Dendritic cell treated with granulocyte-macrophage colony-stimulating factor and Interleukin-4, amounts not matched to agents 40 ng/mL and 50 ng/mL, for 4 days (primary cell): ENCODE data around the gene TYRP1.

ENCODE experiments used
- H3K27ac Mint-ChIP-seq: one replicate; pipeline ENCODE4 v1.8.0; 2022; ENCODE audit warnings: mild to moderate bottlenecking, mixed read lengths
- H3K27me3 Mint-ChIP-seq: one replicate; pipeline ENCODE4 v1.8.0; 2022; ENCODE audit warnings: mild to moderate bottlenecking, mixed read lengths
- H3K36me3 Mint-ChIP-seq: one replicate; pipeline ENCODE4 v1.8.0; 2022; ENCODE audit warnings: low read depth, mixed read lengths
- H3K4me1 Mint-ChIP-seq: one replicate; pipeline ENCODE4 v1.8.0; 2022; ENCODE audit warnings: low read depth, mixed read lengths
- H3K4me3 Mint-ChIP-seq: one replicate; pipeline ENCODE4 v1.8.0; 2022; ENCODE audit warnings: mild to moderate bottlenecking, moderate library complexity, mixed read lengths
- H3K9me3 Mint-ChIP-seq: one replicate; pipeline ENCODE4 v1.8.0; 2022; ENCODE audit warnings: mixed read lengths
- intact Hi-C: fragments of 100-400 bp; cut with micrococcal nuclease; formaldehyde crosslinking; loops from one replicate; pipeline ENCODE4 v1.15.0; 2022

Gene TYRP1

DNA sequence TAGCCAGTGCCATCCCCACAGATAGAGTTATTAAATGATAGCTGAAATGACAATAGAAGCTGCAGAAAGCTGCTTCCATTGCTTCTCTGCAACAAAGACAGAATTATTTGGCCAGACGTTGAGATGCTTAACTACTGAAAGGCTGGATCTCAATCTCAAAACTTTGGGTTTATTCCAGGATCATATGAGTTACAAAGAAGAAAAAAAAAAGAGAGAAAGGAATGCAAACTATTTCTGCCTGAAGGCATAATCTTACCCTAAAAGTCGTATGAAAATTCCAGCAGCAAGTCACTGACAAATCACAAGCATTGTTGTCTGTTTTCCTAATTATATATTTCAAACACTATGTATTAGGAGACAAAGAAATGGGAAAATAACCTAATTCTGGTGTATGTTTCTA lies 12.8 kb upstream of the TYRP1 start:
- H3K4me3 Mint-ChIP-seq: no peak overlapping the region
- intact Hi-C loops: no loop called here
- H3K9me3 Mint-ChIP-seq: no peaks in the 10 kb centered on the region
- H3K4me1 Mint-ChIP-seq: no peaks in the 10 kb centered on the region
- no peaks in the 10 kb centered on the region for H3K36me3 Mint-ChIP-seq
- H3K27me3 Mint-ChIP-seq: no peaks in the 10 kb centered on the region
- no peak overlapping the region for H3K27ac Mint-ChIP-seq

DNA sequence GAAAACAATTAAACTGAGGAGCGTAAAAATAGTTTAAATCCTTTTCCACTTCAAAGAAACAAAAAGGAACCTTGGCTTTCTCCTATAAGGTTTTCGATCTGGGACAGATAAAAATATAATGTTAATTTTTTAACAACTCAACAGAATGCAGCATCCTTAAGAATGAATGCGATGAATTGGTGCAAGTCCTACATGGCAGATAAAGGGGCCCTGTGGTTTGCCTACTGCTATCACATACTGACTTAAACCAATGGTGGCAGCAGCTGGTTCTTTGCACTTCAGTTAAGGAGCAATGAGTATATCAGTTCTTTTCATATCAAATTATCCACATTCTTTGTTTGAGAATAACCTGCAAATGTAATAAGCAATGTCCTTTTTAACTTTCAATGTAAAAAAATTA lies 12.4 kb upstream of the TYRP1 start:
- Mint-ChIP-seq H3K4me3 (no peak overlapping the region), H3K36me3 (no peaks in the 10 kb centered on the region), H3K27me3 (no peaks in the 10 kb centered on the region), H3K4me1 (no peaks in the 10 kb centered on the region), H3K27ac (no peak overlapping the region), H3K9me3 (no peaks in the 10 kb centered on the region)
- intact Hi-C loops: no loop called here

DNA sequence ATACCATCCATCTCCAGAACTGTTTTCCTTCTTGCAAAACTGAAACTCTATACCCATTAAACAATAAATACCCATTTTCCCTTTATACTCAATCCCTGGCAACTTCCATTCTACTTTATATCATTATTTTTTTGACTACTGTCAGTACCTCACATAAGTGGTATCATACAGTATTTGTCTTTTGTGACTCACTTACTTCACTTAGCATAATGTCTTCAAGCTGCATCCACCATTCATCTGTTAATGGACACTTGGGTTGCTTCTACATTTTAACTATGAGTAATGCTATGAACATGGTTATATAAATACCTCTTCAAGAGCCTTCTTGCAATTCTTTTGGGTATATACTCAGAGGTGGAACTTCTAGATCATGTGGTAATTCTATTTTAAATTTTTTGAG lies 11.6 kb upstream of the TYRP1 start:
- H3K4me3 Mint-ChIP-seq: no peak overlapping the region
- intact Hi-C loops: no loop called here

DNA sequence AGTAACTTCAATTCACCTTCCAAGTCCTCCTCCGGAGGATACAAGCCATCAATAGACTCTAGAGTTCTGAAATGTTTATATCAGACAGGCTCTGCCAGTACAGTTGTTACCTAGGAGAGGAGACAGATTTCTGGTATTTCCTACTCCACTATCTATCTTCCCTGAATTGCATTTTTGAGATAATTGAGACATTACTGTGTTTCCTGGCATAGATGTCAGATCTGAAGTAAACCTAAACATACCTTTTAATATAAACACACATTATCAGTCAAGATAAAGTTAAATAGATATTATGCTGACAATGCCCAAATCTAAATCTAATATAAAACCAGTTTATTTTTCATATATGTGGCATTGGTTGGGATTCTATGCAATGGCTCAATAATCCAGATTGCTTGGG lies 8.2 kb upstream of the TYRP1 start:
- Mint-ChIP-seq H3K4me1 (peaks cover 5% of the 10 kb centered on the region), H3K36me3 (no peaks in the 10 kb centered on the region), H3K9me3 (no peaks in the 10 kb centered on the region), H3K4me3 (no peak overlapping the region), H3K27me3 (no peaks in the 10 kb centered on the region), H3K27ac (no peak overlapping the region)
- intact Hi-C loops: no loop called here

More for the DNA sequence above, 11.6 kb upstream of the TYRP1 start:
- no peaks in the 10 kb centered on the region for H3K27me3 Mint-ChIP-seq
- no peaks in the 10 kb centered on the region for H3K4me1 Mint-ChIP-seq
- no peaks in the 10 kb centered on the region for H3K36me3 Mint-ChIP-seq
- H3K27ac Mint-ChIP-seq: no peak overlapping the region
- H3K9me3 Mint-ChIP-seq: no peaks in the 10 kb centered on the region

DNA sequence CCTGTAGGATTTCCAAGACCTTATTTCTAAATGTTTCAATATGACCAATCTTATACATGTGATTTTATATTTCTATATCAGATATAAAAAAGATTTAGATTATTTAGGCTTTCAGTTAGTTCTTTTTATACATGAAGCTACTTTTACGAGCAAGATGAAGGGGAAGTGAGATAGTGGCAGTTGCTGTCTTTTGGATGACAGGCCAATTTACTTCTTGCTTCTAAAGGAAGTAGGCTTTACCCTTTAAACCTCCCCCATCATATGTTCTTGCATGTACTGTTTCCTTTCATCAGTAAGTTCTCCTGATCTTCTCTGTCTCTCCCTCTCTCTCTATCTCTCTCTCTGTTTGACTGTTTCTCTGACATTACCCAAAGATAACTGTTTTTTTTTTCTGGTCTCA lies 4.0 kb upstream of the TYRP1 start:
- Mint-ChIP-seq H3K4me1 (peaks cover 5% of the 10 kb centered on the region), H3K27me3 (no peaks in the 10 kb centered on the region), H3K9me3 (no peaks in the 10 kb centered on the region), H3K27ac (no peak overlapping the region), H3K4me3 (no peak overlapping the region), H3K36me3 (no peaks in the 10 kb centered on the region)
- intact Hi-C loops: no loop called here

DNA sequence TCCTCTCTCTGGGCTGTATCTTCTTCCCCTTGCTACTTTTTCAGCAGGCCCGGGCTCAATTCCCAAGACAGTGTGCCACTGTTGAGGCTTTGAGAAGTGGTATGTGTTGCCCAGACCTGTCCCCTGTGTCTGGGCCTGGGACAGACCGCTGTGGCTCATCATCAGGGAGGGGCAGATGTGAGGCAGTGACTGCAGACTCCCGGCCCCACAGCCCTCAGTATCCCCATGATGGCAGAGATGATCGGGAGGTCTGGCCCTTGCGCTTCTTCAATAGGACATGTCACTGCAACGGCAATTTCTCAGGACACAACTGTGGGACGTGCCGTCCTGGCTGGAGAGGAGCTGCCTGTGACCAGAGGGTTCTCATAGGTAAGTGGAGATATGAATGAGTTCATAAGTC lies 828 bp downstream of the TYRP1 start:
- Mint-ChIP-seq H3K36me3 (no peaks in the 10 kb centered on the region), H3K4me3 (no peak overlapping the region), H3K27me3 (no peaks in the 10 kb centered on the region), H3K9me3 (no peaks in the 10 kb centered on the region), H3K4me1 (peaks cover 13% of the 10 kb centered on the region), H3K27ac (no peak overlapping the region)
- intact Hi-C loops: no loop called here

DNA sequence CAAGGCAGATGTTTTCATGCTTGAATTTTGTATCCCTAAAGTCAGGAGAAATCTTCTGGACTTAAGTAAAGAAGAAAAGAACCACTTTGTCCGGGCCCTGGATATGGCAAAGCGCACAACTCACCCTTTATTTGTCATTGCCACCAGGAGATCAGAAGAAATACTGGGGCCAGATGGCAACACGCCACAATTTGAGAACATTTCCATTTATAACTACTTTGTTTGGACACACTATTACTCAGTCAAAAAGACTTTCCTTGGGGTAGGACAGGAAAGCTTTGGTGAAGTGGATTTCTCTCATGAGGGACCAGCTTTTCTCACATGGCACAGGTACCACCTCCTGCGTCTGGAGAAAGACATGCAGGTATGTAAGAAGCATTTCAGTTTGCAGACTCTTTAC lies 2.3 kb downstream of the TYRP1 start:
- Mint-ChIP-seq H3K4me1 (peaks cover 7% of the 10 kb centered on the region), H3K4me3 (no peak overlapping the region), H3K36me3 (no peaks in the 10 kb centered on the region), H3K9me3 (no peaks in the 10 kb centered on the region), H3K27ac (no peak overlapping the region), H3K27me3 (no peaks in the 10 kb centered on the region)
- intact Hi-C loops: no loop called here

DNA sequence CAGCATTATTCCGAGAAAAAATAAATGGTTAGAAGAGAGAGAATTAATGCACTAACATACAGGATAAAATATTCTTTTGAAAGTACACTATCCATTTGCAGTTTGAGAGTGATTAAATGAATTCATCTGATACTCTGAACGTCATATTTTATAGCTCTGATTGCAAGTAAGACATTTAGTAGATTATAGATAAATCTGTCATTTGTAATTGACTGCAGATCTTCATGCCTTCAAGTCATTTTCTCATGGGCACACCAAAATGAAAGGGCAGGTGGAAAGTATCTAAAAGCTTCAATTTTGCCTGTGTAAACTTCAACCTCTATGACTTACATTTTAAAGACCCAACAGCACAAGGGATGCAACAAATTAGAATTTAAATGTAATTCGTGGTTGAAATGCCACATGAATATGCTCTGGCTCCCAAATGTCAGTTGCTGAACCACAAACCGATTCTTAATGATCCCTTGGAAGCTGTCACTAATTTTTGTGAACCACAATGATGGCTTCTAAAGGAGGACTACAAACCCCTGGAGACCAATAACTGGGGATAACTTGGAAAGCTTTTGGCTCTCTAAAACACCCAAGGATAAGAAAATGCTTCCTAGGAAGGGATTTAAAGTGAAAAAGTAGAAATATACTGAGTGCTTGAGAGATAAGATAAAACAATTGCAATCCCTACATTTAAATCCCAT lies 3.9 kb downstream of the TYRP1 start:
- Mint-ChIP-seq H3K27ac (no peak overlapping the region), H3K27me3 (no peaks in the 10 kb centered on the region)

DNA sequence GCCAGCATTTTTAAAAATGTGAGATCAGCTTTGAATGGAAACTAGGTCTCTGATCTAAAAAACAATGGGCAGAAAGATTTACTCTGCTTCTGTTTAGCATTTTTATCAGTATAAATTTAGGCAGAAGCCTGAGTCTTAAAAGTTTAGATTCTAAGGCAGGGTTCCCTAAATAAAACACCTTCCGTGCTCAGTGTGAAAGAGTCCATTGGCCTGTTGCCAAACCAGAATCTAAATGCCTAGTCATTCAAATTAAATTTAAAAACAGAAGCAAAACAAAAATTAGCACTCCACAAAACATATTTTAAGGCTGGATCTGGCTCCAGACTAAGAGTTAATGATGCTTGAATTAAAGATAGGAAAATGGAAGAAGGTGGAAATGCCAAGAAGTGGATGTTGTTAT lies 4.5 kb downstream of the TYRP1 start:
- Mint-ChIP-seq H3K4me3 (no peak overlapping the region), H3K9me3 (no peaks in the 10 kb centered on the region), H3K36me3 (no peaks in the 10 kb centered on the region), H3K4me1 (peaks cover 7% of the 10 kb centered on the region), H3K27me3 (no peaks in the 10 kb centered on the region), H3K27ac (no peak overlapping the region)
- intact Hi-C loops: no loop called here

More for the DNA sequence above, 3.9 kb downstream of the TYRP1 start:
- Mint-ChIP-seq H3K4me1 (peaks cover 7% of the 10 kb centered on the region), H3K4me3 (no peak overlapping the region), H3K36me3 (no peaks in the 10 kb centered on the region), H3K9me3 (no peaks in the 10 kb centered on the region)
- intact Hi-C loops: no loop called here

DNA sequence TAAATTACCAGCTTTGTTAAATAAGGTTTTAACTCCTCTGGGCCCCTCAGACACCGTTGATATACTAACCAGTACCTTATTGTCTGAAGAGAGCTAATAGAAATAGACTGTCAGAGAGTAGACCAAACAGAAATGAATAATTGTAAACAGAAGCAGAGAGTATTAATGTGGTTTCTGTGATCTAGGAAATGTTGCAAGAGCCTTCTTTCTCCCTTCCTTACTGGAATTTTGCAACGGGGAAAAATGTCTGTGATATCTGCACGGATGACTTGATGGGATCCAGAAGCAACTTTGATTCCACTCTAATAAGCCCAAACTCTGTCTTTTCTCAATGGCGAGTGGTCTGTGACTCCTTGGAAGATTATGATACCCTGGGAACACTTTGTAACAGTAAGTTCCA lies 5.1 kb downstream of the TYRP1 start:
- H3K36me3 Mint-ChIP-seq: no peaks in the 10 kb centered on the region
- no peak overlapping the region for H3K27ac Mint-ChIP-seq
- intact Hi-C loops: no loop called here
- H3K27me3 Mint-ChIP-seq: no peaks in the 10 kb centered on the region
- H3K9me3 Mint-ChIP-seq: no peaks in the 10 kb centered on the region
- H3K4me1 Mint-ChIP-seq: peaks cover 7% of the 10 kb centered on the region
- H3K4me3 Mint-ChIP-seq: no peak overlapping the region

DNA sequence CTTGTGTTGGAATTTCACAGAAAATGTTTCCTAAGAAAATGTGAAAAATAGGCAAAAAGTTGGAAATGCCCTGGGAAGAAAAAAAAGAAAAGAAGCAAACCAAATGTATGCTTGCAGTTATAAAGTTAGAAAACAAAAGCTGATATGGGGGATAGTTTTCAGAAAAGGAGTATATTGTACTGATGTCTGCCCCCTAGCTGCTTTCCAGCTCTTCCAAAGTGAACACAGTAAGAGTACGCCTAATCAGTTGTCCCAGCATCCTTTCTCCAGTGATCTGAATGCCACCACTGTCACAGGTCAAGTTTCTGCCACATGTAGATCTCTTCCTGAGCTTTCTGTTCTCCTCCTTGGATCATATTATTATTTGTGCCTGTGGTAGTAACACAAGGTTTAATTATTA lies 5.8 kb downstream of the TYRP1 start:
- intact Hi-C loops: no loop called here
- H3K4me1 Mint-ChIP-seq: peaks cover 7% of the 10 kb centered on the region

DNA sequence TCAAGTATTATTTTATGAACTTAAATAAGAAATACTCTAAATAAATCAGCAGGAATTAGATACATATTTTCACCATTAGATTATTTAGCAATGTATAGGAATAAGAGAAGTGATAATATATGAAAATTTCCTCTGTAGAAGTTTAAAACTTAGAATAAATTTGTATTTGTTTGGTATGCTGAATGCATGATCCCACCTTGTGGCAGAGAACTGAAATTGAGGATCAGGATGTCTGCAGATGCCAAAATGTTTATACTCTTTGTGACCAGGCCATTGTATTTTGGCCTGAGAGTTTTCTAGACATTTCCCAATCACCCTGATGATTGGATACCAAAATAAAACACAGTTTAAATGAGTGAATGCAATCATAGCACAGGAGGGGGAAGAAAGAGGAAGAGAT lies 6.3 kb downstream of the TYRP1 start:
- H3K27me3 Mint-ChIP-seq: no peaks in the 10 kb centered on the region
- H3K4me1 Mint-ChIP-seq: peaks cover 7% of the 10 kb centered on the region
- intact Hi-C loops: no loop called here
- no peak overlapping the region for H3K27ac Mint-ChIP-seq
- H3K36me3 Mint-ChIP-seq: no peaks in the 10 kb centered on the region
- H3K4me3 Mint-ChIP-seq: no peak overlapping the region
- no peaks in the 10 kb centered on the region for H3K9me3 Mint-ChIP-seq

More for the DNA sequence above, 5.8 kb downstream of the TYRP1 start:
- H3K4me3 Mint-ChIP-seq: no peak overlapping the region
- no peaks in the 10 kb centered on the region for H3K36me3 Mint-ChIP-seq
- H3K9me3 Mint-ChIP-seq: no peaks in the 10 kb centered on the region
- no peak overlapping the region for H3K27ac Mint-ChIP-seq
- H3K27me3 Mint-ChIP-seq: no peaks in the 10 kb centered on the region

DNA sequence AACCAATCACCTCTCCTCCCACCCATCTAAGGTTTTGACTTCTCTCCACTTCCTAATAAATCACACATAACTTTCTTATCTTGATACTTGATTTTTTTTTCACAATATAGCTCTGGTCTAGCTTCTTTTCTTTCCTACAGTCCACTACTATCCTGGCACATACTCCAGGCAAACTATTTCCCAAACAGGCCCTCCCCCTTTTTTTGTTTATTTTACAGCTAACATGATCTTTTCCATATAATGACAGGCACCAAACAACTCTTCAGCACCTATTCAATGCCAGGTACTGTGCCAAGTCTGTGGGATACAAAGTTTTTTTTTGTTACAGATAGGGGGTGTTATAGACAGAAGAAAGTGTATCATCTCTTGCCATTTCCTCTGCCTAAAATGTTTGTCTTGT lies 7.9 kb downstream of the TYRP1 start:
- Mint-ChIP-seq H3K9me3 (no peaks in the 10 kb centered on the region), H3K4me1 (peaks cover 7% of the 10 kb centered on the region), H3K27ac (no peak overlapping the region), H3K36me3 (no peaks in the 10 kb centered on the region), H3K4me3 (no peak overlapping the region), H3K27me3 (no peaks in the 10 kb centered on the region)
- intact Hi-C loops: no loop called here

DNA sequence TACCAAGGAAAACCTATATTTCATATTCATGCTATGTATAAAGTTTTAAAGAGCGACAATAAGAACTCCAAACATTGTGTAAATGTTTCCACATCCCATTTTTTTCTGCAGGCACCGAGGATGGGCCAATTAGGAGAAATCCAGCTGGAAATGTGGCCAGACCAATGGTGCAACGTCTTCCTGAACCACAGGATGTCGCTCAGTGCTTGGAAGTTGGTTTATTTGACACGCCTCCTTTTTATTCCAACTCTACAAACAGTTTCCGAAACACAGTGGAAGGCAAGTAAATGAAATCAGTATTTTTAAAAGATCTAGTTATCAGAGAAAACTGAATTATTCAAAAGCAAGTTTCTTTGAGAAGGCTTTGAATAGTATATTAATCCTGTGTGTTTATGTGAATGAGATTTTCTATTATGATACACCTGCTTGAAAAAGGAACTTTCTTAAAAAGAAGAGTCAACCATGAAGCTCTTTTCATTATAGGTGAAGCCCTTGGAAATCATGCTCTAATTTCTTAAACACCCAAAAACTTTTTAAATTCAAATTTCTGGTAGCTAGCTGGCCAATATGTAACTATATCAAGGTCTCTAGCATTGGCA lies 9.1 kb downstream of the TYRP1 start:
- Mint-ChIP-seq H3K27me3 (no peaks in the 10 kb centered on the region), H3K4me1 (peaks cover 7% of the 10 kb centered on the region), H3K9me3 (no peaks in the 10 kb centered on the region), H3K27ac (no peak overlapping the region), H3K36me3 (no peaks in the 10 kb centered on the region), H3K4me3 (no peak overlapping the region)
- intact Hi-C loops: no loop called here

DNA sequence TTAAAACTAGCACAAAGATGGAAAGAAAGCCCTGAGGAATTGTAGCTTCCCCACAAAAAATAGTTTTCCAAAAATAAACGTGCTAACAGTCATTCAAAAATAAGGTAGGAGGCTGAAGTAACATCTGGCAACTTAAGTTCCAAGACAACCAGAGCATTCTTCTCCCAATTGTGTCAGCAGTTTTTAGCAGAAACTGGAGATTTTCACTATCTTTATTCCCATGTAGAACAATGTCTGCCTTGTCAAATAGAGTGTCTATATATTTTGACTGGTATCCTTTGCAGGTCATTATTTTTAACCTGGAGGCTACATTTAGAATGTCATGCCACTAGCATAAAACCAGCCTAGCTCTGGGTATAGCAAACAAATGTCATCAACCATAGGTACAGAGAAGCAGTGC lies 10.8 kb downstream of the TYRP1 start:
- no peaks in the 10 kb centered on the region for H3K27me3 Mint-ChIP-seq
- H3K4me3 Mint-ChIP-seq: no peak overlapping the region
- H3K27ac Mint-ChIP-seq: no peak overlapping the region
- no peaks in the 10 kb centered on the region for H3K9me3 Mint-ChIP-seq
- intact Hi-C loops: no loop called here
- H3K4me1 Mint-ChIP-seq: no peaks in the 10 kb centered on the region
- no peaks in the 10 kb centered on the region for H3K36me3 Mint-ChIP-seq
